ENCODE results near the gene GRIN2A.

The GRIN2A gene

GRCh38 chr16:9849697-9850245, 332.5 kb downstream of the GRIN2A start:
- DNase-seq = no peak

GRCh38 chr16:9847146-9847545, 335.1 kb downstream of the GRIN2A start:
- DNase-seq = no peak

- no peak for DNase-seq
Measured at GRCh38 chr16:9846362-9847099, 335.7 kb downstream of the GRIN2A start.

- DNase-seq = no peak
Measured at GRCh38 chr16:9845661-9846361, 336.4 kb downstream of the GRIN2A start.

GRCh38 chr16:9844361-9844760, 337.9 kb downstream of the GRIN2A start:
- no peak for DNase-seq

- DNase-seq = no peak
Measured at GRCh38 chr16:9843424-9844018, 338.7 kb downstream of the GRIN2A start.

- no peak for DNase-seq
Measured at GRCh38 chr16:9840761-9841665, 341.2 kb downstream of the GRIN2A start.

- no peak for DNase-seq
Measured at GRCh38 chr16:9837481-9837880, 344.7 kb downstream of the GRIN2A start.

GRCh38 chr16:9836118-9836736, 346.0 kb downstream of the GRIN2A start:
- DNase-seq = no peak

GRCh38 chr16:9827062-9827752, 355.0 kb downstream of the GRIN2A start:
- no peak for DNase-seq

GRCh38 chr16:9826656-9827055, 355.6 kb downstream of the GRIN2A start:
- no peak for DNase-seq

- DNase-seq = no peak
Measured at GRCh38 chr16:9824200-9825068, 357.8 kb downstream of the GRIN2A start.

GRCh38 chr16:9823510-9823909, 358.7 kb downstream of the GRIN2A start:
- DNase-seq = no peak

GRCh38 chr16:9821970-9822369, 360.3 kb downstream of the GRIN2A start:
- DNase-seq = no peak

GRCh38 chr16:9821331-9821730, 360.9 kb downstream of the GRIN2A start:
- no peak for DNase-seq

- no peak for DNase-seq
Measured at GRCh38 chr16:9820476-9821246, 361.6 kb downstream of the GRIN2A start.

GRCh38 chr16:9818702-9819101, 363.5 kb downstream of the GRIN2A start:
- DNase-seq = no peak

- DNase-seq = no peak
Measured at GRCh38 chr16:9817586-9817985, 364.6 kb downstream of the GRIN2A start.

- no peak for DNase-seq
Measured at GRCh38 chr16:9816644-9817043, 365.6 kb downstream of the GRIN2A start.

GRCh38 chr16:9813665-9814064, 368.6 kb downstream of the GRIN2A start:
- no peak for DNase-seq

Data from right forelimb (tissue), 1 donor.